Measurements from ENCODE around the gene LCOR. TPM values are rescaled to one million over a fixed set of nuclear protein-coding genes. Genes with fewer than 3 reads are reported as not detected.

Gene LCOR
- total RNA-seq, 2 donors from 2014 or later: 58.6 to 73.1 TPM

- Histone ChIP-seq H3K9me3 (no peaks in the 10 kb centered on the region), H3K27ac (no peak overlapping the region), H3K36me3 (no peaks in the 10 kb centered on the region), H3K27me3 (no peaks in the 10 kb centered on the region), H3K9ac (ENCODE audit: low read depth in 2 of 2, low read length in 2 of 2) (no peak overlapping the region), H3K4me1 (no peaks in the 10 kb centered on the region), H3K4me3 (no peak overlapping the region)
- no peak for TF ChIP-seq CTCF (IDR thresholded peaks at IDR 0.05)
- no peak for DNase-seq
- intact Hi-C loops (cut with DNase I): no loop called here
Measured at GRCh38 chr10:96891840-96892239, 59.7 kb downstream of the LCOR start.

- H3K27me3 ChIP-seq: no peaks in the 10 kb centered on the region
- H3K27ac ChIP-seq: no peak overlapping the region
- no peak for DNase-seq
- no peaks in the 10 kb centered on the region for H3K4me1 ChIP-seq
- no peaks in the 10 kb centered on the region for H3K9me3 ChIP-seq
- no peak overlapping the region for H3K9ac ChIP-seq (ENCODE audit: low read depth in 2 of 2, low read length in 2 of 2)
- no peak for TF ChIP-seq CTCF (IDR thresholded peaks at IDR 0.05)
- intact Hi-C loops (cut with DNase I): no loop called here
- no peak overlapping the region for H3K4me3 ChIP-seq
- H3K36me3 ChIP-seq: no peaks in the 10 kb centered on the region
Measured at GRCh38 chr10:96895662-96896424, 63.7 kb downstream of the LCOR start.

GRCh38 chr10:96896884-96897589, 64.9 kb downstream of the LCOR start:
- Histone ChIP-seq H3K36me3 (no peaks in the 10 kb centered on the region), H3K27me3 (no peaks in the 10 kb centered on the region), H3K4me1 (no peaks in the 10 kb centered on the region), H3K9ac (ENCODE audit: low read depth in 2 of 2, low read length in 2 of 2) (no peak overlapping the region), H3K27ac (no peak overlapping the region), H3K9me3 (no peaks in the 10 kb centered on the region), H3K4me3 (no peak overlapping the region)
- no peak for TF ChIP-seq CTCF (IDR thresholded peaks at IDR 0.05)
- no peak for DNase-seq
- intact Hi-C loops (cut with DNase I): no loop called here

- intact Hi-C loops (cut with DNase I): no loop called here
- TF ChIP-seq CTCF (IDR thresholded peaks at IDR 0.05): no peak
- Histone ChIP-seq H3K9ac (ENCODE audit: low read depth in 2 of 2, low read length in 2 of 2) (no peak overlapping the region), H3K36me3 (no peaks in the 10 kb centered on the region), H3K27ac (no peak overlapping the region), H3K27me3 (no peaks in the 10 kb centered on the region), H3K9me3 (no peaks in the 10 kb centered on the region), H3K4me1 (no peaks in the 10 kb centered on the region), H3K4me3 (no peak overlapping the region)
- no peak for DNase-seq
Measured at GRCh38 chr10:96902117-96902516, 70.0 kb downstream of the LCOR start.

- intact Hi-C loops (cut with DNase I): no loop called here
- Histone ChIP-seq H3K9me3 (no peaks in the 10 kb centered on the region), H3K27ac (no peak overlapping the region), H3K36me3 (no peaks in the 10 kb centered on the region), H3K27me3 (no peaks in the 10 kb centered on the region), H3K9ac (ENCODE audit: low read depth in 2 of 2, low read length in 2 of 2) (no peak overlapping the region), H3K4me1 (no peaks in the 10 kb centered on the region), H3K4me3 (no peak overlapping the region)
- TF ChIP-seq CTCF (IDR thresholded peaks at IDR 0.05): no peak
- DNase-seq: no peak
Measured at GRCh38 chr10:96902731-96903358, 70.7 kb downstream of the LCOR start.

All from colonic mucosa (tissue), 4 donors.